K562 (cell line): ENCODE data around the gene UPF1. TPM values are rescaled to one million over a fixed set of nuclear protein-coding genes. Genes with fewer than 3 reads are reported as not detected.
A peak's percentile ranks its signal among the peaks of the same experiment; 100 is the strongest.

Experiments
- ATAC-seq: fragments of 200-7000 bp; cut with Tn5 transposase; 3 replicates; pipeline ENCODE4 v1.9.1; 2020; ENCODE audit warnings: moderate library complexity
- BruUV-seq: library from RNA; stranded (reverse); fragments of 400-500 nt; replicated peaks from 2 replicates; lab custom pipeline; 2021; lab: Mats Ljungman, UMichigan
- CTCF ChIA-PET: fragments of 300-600 bp; formaldehyde crosslinking; extraction: SDS; loops from one replicate; lab custom pipeline; 2021; ENCODE audit warnings: low intra/inter-chr PET ratio; lab: Yijun Ruan, JAX
- POLR2A ChIA-PET: fragments of 300-600, 350-650 bp; sonication (Branson Sonifier 250); formaldehyde crosslinking; extraction: SDS; loops from one replicate; lab custom pipeline; 2021; ENCODE audit warnings: antibody characterized with exemption, inconsistent platforms; lab: Yijun Ruan, JAX
- DNase-seq, 4 experiments: peaks; one replicate each; pipeline versions ENCODE4 v3.0.0 to v3.0.0-alpha.2; 2011 to 2018; ENCODE audit warnings: low spot score in 3 of 4, mixed read lengths in 3 of 4; ENCODE audit errors: extremely low read depth in 1 of 4
- FAIRE-seq: peaks from 2 replicates; lab custom pipeline; 2011; peaks lifted over from hg19 to GRCh38; lab: Jason Lieb, UNC
- H2AFZ ChIP-seq: 2 replicates; pipeline ENCODE4 v1.6.0; 2011; ENCODE audit warnings: low read depth, low read length, control low read depth, inconsistent platforms
- H3K27ac ChIP-seq: fragments of 200-600 bp; 3 replicates; pipeline ENCODE4 v1.8.0; 2011; ENCODE audit warnings: low read depth, mild to moderate bottlenecking, control low read depth, inconsistent platforms, low read length, moderate library complexity, mixed read lengths; ENCODE audit errors: extremely low read depth
- H3K27me3 ChIP-seq, 2 experiments: fragments of 300-600 bp in 1 of 2; 2 replicates in 1 of 2; 3 replicates in 1 of 2; pipeline versions ENCODE4 v1.6.0 to v1.8.0; 2011; ENCODE audit warnings: inconsistent platforms in 2 of 2, low read length in 2 of 2, mild to moderate bottlenecking in 1 of 2, mixed read lengths in 1 of 2, moderate library complexity in 1 of 2; ENCODE audit not compliant: control insufficient read depth in 2 of 2, insufficient read depth in 2 of 2
- H3K36me3 ChIP-seq: fragments of 300-600 bp; 3 replicates; pipeline ENCODE4 v1.8.0; 2011; ENCODE audit warnings: mild to moderate bottlenecking, low read length, inconsistent platforms; ENCODE audit not compliant: control insufficient read depth, insufficient read depth
- H3K4me1 ChIP-seq, 2 experiments: fragments of 200-600 bp in 1 of 2; replicated peaks in 1 of 2; 2 replicates in 1 of 2; 3 replicates in 1 of 2; pipeline versions ENCODE4 v1.5.1 to v1.8.0; 2011; ENCODE audit warnings: inconsistent platforms in 2 of 2, low read length in 2 of 2, mild to moderate bottlenecking in 1 of 2, mixed read lengths in 1 of 2, moderate library complexity in 1 of 2; ENCODE audit not compliant: control insufficient read depth in 2 of 2, insufficient read depth in 2 of 2
- H3K4me2 ChIP-seq: 2 replicates; pipeline ENCODE4 v1.6.1; 2011; ENCODE audit warnings: low read length, control low read depth, inconsistent platforms, mixed read lengths; ENCODE audit not compliant: insufficient read depth
- H3K4me3 ChIP-seq: fragments of 200-600 bp; sonication (generic), shearing (Covaris generic); 2 replicates; pipeline ENCODE4 v1.5.1; 2016; ENCODE audit warnings: control low read depth, inconsistent platforms
- H3K79me2 ChIP-seq: fragments of 200-600 bp; 3 replicates; pipeline ENCODE4 v1.8.0; 2011; ENCODE audit warnings: low read length, inconsistent platforms; ENCODE audit not compliant: control insufficient read depth, insufficient read depth
- H3K9ac ChIP-seq, 2 experiments: 2 replicates each; pipeline versions ENCODE4 v1.6.0 to v1.6.1; 2011; ENCODE audit warnings: low read depth in 2 of 2, low read length in 2 of 2, control low read depth in 1 of 2, inconsistent platforms in 1 of 2, mild to moderate bottlenecking in 1 of 2, mixed read lengths in 1 of 2; ENCODE audit not compliant: insufficient read depth in 1 of 2
- H3K9me1 ChIP-seq: one replicate; pipeline ENCODE4 v1.6.0; 2011; ENCODE audit warnings: inconsistent platforms, mild to moderate bottlenecking, low read length, moderate library complexity; ENCODE audit not compliant: control insufficient read depth, insufficient read depth
- H3K9me3 ChIP-seq: replicated peaks from 2 replicates; pipeline ENCODE4 v1.5.1; 2011; ENCODE audit warnings: low read depth, low read length, inconsistent platforms; ENCODE audit not compliant: control insufficient read depth, insufficient read depth
- H4K20me1 ChIP-seq: replicated peaks from 2 replicates; pipeline ENCODE4 v1.6.1; 2011; ENCODE audit warnings: low read length, inconsistent platforms, mixed read lengths; ENCODE audit not compliant: control insufficient read depth, insufficient read depth
- ATF2 ChIP-seq: sonication (generic); formaldehyde crosslinking; IDR thresholded peaks from 2 replicates; pipeline ENCODE4 v1.8.1; 2022; ENCODE audit warnings: missing genetic modification reagents
- BRD9 ChIP-seq: fragments of 450-650 bp; IDR thresholded peaks from 2 replicates; pipeline ENCODE4 v1.6.1; 2018; ENCODE audit warnings: low read depth; ENCODE audit not compliant: partially characterized antibody
- CHCHD3 ChIP-seq: fragments of 250-450 bp; sonication (Bioruptor Pico); IDR thresholded peaks from 2 replicates; pipeline ENCODE4 v2.1.2; 2022; ENCODE audit warnings: mild to moderate bottlenecking
- DDX20 ChIP-seq: fragments of 450-650 bp; IDR thresholded peaks from 2 replicates; pipeline ENCODE4 v1.6.1; 2016; ENCODE audit warnings: missing genetic modification characterization, low read depth, mild to moderate bottlenecking, missing compliant biosample characterization, moderate library complexity
- HIVEP1 ChIP-seq: fragments of 250-450 bp; sonication (Bioruptor Pico); IDR thresholded peaks from 2 replicates; pipeline ENCODE4 v1.4.0; 2020; ENCODE audit warnings: mild to moderate bottlenecking
- RBM25 ChIP-seq: fragments of 200-400 bp; formaldehyde crosslinking; IDR thresholded peaks from 2 replicates; pipeline ENCODE4 v1.6.1; 2018; ENCODE audit warnings: low read length, low read depth, moderate library complexity; ENCODE audit not compliant: severe bottlenecking
- SMARCB1 ChIP-seq: IDR thresholded peaks from 2 replicates; pipeline ENCODE4 v1.6.1; 2011; ENCODE audit warnings: improper control_type of control experiment, low read depth; ENCODE audit not compliant: insufficient read length
- WHSC1 ChIP-seq: IDR thresholded peaks from one replicate; pipeline ENCODE4 v1.6.1; 2012; ENCODE audit warnings: low read length, control low read depth, inconsistent platforms
- ZNF589 ChIP-seq: fragments of 200-800 bp; sonication (Bioruptor generic); IDR thresholded peaks from 2 replicates; pipeline ENCODE4 v1.6.1; 2016; ENCODE audit warnings: low read depth, missing genetic modification characterization, missing compliant biosample characterization
- ZNF717 ChIP-seq: fragments of 250-450 bp; sonication (Bioruptor Pico); IDR thresholded peaks from 2 replicates; pipeline ENCODE4 v1.5.0; 2021
- WGBS: fragments of 100-300 bp; shearing (Covaris generic); methylation state at CpG from one replicate; pipeline ENCODE4 v1.1.6; 2016; ENCODE audit warnings: low coverage, mixed read lengths; ENCODE audit not compliant: insufficient coverage; ENCODE audit errors: missing lambda C conversion rate; 5-methylcytosine and 5-hydroxymethylcytosine counted together
- in situ Hi-C: fragments of 300-500 bp; cut with MboI; formaldehyde crosslinking; loops from 4 replicates; pipeline ENCODE4 v1.15.0; 2018; ENCODE audit warnings: inconsistent platforms, mixed read lengths
- intact Hi-C: fragments of 100-400 bp; cut with micrococcal nuclease; formaldehyde crosslinking; loops from 2 replicates; pipeline ENCODE4 v1.14.2; 2022
- polyA plus RNA-seq, 8 experiments: library from polyadenylated mRNA; depleted of rRNA in 4 of 8; stranded (reverse) in 5 of 8; unstranded in 3 of 8; fragments of >200 nt; fragmentation: Nextera tagmentation in 2 of 8; fragmentation: Illumina TruSeq in 1 of 8; extraction: Ambion mirVana in 2 of 8; extraction: Trizol in 1 of 8; gene quantifications; 2 replicates each; pipeline versions ENCODE4 v1.2.1 to v1.2.3, GENCODE V29; 2011 to 2014; ENCODE audit warnings: inconsistent platforms in 1 of 8, missing spikeins in 1 of 8
- total RNA-seq, 7 experiments: library from RNA; depleted of rRNA in 6 of 7; stranded (reverse); fragments of >200 nt in 6 of 7; fragmentation: Illumina TruSeq in 2 of 7; extraction: Trizol in 2 of 7; gene quantifications; 2 replicates each; pipeline versions ENCODE4 v1.2.1 to v1.2.3, GENCODE V29; 2011 to 2021; ENCODE audit warnings: low replicate concordance in 1 of 7
- TF ChIP-seq, protein P1 (sequence below): sonication (generic); formaldehyde crosslinking; IDR thresholded peaks from 2 replicates; pipeline ENCODE4 v1.8.0; 2023; ENCODE audit warnings: missing genetic modification reagents, mild to moderate bottlenecking, borderline replicate concordance
- TF ChIP-seq, protein P2 (sequence below): fragments of 450-650 bp; IDR thresholded peaks from 2 replicates; pipeline ENCODE4 v1.6.1; 2016; ENCODE audit warnings: low read depth, mild to moderate bottlenecking, moderate library complexity
- TF ChIP-seq, protein P3 (sequence below): fragments of 250-450 bp; sonication (Bioruptor Pico); IDR thresholded peaks from 2 replicates; pipeline ENCODE4 v1.4.0; 2020; ENCODE audit warnings: mild to moderate bottlenecking, moderate library complexity

Gene UPF1
- total and polyA plus RNA-seq, 9 of the 15 experiments (the other 6 are each of a cell fraction or from before 2014, with no cell fraction given): 0.34 to 103 (median 27.9) TPM

GRCh38 chr19:18790566-18791314 is 41.0 kb upstream of the UPF1 start, which contains the start of gene COMP:
Gene COMP, minus strand, starts transcription at chr19:18791305. Its CDS starts 36 bp downstream, at chr19:18791269.
- ATAC-seq (no peak), FAIRE-seq (no peak), DNase-seq (no peak)
- H3K9me3 ChIP-seq: no peaks in the 10 kb centered on the region
- H3K36me3 ChIP-seq: no peaks in the 10 kb centered on the region
- H3K27me3 ChIP-seq: peaks cover 19 to 46% of the 10 kb centered on the region in 2 experiments; a peak in 4 of 5 replicates
- H3K4me1 ChIP-seq: peaks cover 0 to 57% of the 10 kb centered on the region in 2 experiments; a peak in 3 of 5 replicates
- no peak within 1 kb of the TSS for H2AFZ ChIP-seq
- no peaks in the 10 kb centered on the region for H3K9me1 ChIP-seq
- ChIA-PET POLR2A (no interaction called here), CTCF (no interaction called here)
- no TSS peak for BruUV-seq
- H3K4me2 ChIP-seq: no peak within 1 kb of the TSS
- H3K9ac ChIP-seq: 0 out of 4 replicates have a peak within 1 kb of the TSS, but pooled peaks of 1 of the 2 experiments have one; percentile 26
- peaks cover 17% of the 10 kb centered on the region for H4K20me1 ChIP-seq
- intact Hi-C loops (no loop called here), in situ Hi-C loops (no loop called here)
- H3K27ac ChIP-seq: no peak within 1 kb of the TSS
- no peak within 1 kb of the TSS for H3K4me3 ChIP-seq
- WGBS: 50% methylated on average over 29 of the region's 61 CpGs
- no peaks in the 10 kb centered on the region for H3K79me2 ChIP-seq
- TF ChIP-seq, protein P1, sequence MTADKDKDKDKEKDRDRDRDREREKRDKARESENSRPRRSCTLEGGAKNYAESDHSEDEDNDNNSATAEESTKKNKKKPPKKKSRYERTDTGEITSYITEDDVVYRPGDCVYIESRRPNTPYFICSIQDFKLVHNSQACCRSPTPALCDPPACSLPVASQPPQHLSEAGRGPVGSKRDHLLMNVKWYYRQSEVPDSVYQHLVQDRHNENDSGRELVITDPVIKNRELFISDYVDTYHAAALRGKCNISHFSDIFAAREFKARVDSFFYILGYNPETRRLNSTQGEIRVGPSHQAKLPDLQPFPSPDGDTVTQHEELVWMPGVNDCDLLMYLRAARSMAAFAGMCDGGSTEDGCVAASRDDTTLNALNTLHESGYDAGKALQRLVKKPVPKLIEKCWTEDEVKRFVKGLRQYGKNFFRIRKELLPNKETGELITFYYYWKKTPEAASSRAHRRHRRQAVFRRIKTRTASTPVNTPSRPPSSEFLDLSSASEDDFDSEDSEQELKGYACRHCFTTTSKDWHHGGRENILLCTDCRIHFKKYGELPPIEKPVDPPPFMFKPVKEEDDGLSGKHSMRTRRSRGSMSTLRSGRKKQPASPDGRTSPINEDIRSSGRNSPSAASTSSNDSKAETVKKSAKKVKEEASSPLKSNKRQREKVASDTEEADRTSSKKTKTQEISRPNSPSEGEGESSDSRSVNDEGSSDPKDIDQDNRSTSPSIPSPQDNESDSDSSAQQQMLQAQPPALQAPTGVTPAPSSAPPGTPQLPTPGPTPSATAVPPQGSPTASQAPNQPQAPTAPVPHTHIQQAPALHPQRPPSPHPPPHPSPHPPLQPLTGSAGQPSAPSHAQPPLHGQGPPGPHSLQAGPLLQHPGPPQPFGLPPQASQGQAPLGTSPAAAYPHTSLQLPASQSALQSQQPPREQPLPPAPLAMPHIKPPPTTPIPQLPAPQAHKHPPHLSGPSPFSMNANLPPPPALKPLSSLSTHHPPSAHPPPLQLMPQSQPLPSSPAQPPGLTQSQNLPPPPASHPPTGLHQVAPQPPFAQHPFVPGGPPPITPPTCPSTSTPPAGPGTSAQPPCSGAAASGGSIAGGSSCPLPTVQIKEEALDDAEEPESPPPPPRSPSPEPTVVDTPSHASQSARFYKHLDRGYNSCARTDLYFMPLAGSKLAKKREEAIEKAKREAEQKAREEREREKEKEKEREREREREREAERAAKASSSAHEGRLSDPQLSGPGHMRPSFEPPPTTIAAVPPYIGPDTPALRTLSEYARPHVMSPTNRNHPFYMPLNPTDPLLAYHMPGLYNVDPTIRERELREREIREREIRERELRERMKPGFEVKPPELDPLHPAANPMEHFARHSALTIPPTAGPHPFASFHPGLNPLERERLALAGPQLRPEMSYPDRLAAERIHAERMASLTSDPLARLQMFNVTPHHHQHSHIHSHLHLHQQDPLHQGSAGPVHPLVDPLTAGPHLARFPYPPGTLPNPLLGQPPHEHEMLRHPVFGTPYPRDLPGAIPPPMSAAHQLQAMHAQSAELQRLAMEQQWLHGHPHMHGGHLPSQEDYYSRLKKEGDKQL (CRISPR knock-in tag): no peak
- TF ChIP-seq DDX20 (no peak), CHCHD3 (CRISPR knock-in tag) (no peak), ATF2 (CRISPR knock-in tag) (no peak), HIVEP1 (CRISPR knock-in tag) (no peak), BRD9 (no peak), ZNF589 (CRISPR knock-in tag) (no peak), RBM25 (no peak), SMARCB1 (no peak), WHSC1 (no peak), ZNF717 (no peak)
- TF ChIP-seq, protein P2, sequence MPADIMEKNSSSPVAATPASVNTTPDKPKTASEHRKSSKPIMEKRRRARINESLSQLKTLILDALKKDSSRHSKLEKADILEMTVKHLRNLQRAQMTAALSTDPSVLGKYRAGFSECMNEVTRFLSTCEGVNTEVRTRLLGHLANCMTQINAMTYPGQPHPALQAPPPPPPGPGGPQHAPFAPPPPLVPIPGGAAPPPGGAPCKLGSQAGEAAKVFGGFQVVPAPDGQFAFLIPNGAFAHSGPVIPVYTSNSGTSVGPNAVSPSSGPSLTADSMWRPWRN: no peak
- TF ChIP-seq, protein P3, sequence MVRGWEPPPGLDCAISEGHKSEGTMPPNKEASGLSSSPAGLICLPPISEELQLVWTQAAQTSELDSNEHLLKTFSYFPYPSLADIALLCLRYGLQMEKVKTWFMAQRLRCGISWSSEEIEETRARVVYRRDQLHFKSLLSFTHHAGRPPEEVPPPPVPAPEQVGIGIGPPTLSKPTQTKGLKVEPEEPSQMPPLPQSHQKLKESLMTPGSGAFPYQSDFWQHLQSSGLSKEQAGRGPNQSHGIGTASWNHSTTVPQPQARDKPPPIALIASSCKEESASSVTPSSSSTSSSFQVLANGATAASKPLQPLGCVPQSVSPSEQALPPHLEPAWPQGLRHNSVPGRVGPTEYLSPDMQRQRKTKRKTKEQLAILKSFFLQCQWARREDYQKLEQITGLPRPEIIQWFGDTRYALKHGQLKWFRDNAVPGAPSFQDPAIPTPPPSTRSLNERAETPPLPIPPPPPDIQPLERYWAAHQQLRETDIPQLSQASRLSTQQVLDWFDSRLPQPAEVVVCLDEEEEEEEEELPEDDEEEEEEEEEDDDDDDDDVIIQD: no peak
